Kidney epithelial cell (primary cell): Measurements from ENCODE around the gene TRIO. TPM values are rescaled to one million over a fixed set of nuclear protein-coding genes. Genes with fewer than 3 reads are reported as not detected.

Experiments used
- DNase-seq: peaks from one replicate; pipeline ENCODE4 v3.0.0-alpha.2; 2010; ENCODE audit warnings: low read depth
- H3K27me3 ChIP-seq: 2 replicates; pipeline ENCODE4 v1.6.0; 2011; ENCODE audit warnings: low read length; ENCODE audit not compliant: control insufficient read depth, insufficient read depth
- H3K36me3 ChIP-seq: 2 replicates; pipeline ENCODE4 v1.5.1; 2011; ENCODE audit warnings: low read length; ENCODE audit not compliant: control insufficient read depth, insufficient read depth
- H3K4me3 ChIP-seq: 2 replicates; pipeline ENCODE4 v1.5.1; 2011; ENCODE audit warnings: low read depth, mild to moderate bottlenecking, control low read depth, low read length
- total RNA-seq: library from RNA; depleted of rRNA; stranded (reverse); fragments of >200 nt; gene quantifications from 2 replicates; pipeline ENCODE4 v1.2.3, GENCODE V29; 2015
- TF ChIP-seq, protein P1 (sequence below): IDR thresholded peaks from 2 replicates; pipeline ENCODE4 v1.5.1; 2011; ENCODE audit warnings: mild to moderate bottlenecking, moderate library complexity, low read length, control low read depth, inconsistent platforms; ENCODE audit not compliant: insufficient read depth, poor library complexity, severe bottlenecking

TRIO gene
- total RNA-seq, 1 donor from 2014 or later: 174 TPM

DNA sequence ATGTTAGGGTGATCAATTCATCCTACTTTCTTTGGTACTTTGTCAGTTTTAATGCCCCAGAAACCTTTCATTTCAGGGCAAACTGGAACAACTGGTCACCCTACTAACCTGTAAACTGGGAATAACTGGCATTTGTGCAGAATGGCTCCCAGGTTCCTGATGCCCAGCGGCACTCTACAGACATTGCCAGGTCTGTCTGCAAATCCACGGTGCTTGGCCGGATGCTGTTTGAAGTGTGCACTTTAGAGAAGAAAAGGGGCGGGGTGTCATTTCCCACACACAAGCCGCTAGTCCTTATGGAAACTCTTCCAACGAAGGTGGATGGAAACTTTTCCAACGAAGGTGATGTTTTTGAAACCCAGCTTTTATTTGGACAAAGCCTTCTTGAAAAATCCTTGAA lies 388.5 kb downstream of the TRIO start:
- Histone ChIP-seq H3K36me3 (no peaks in the 10 kb centered on the region), H3K4me3 (no peak overlapping the region), H3K27me3 (no peaks in the 10 kb centered on the region)
- TF ChIP-seq, protein P1, sequence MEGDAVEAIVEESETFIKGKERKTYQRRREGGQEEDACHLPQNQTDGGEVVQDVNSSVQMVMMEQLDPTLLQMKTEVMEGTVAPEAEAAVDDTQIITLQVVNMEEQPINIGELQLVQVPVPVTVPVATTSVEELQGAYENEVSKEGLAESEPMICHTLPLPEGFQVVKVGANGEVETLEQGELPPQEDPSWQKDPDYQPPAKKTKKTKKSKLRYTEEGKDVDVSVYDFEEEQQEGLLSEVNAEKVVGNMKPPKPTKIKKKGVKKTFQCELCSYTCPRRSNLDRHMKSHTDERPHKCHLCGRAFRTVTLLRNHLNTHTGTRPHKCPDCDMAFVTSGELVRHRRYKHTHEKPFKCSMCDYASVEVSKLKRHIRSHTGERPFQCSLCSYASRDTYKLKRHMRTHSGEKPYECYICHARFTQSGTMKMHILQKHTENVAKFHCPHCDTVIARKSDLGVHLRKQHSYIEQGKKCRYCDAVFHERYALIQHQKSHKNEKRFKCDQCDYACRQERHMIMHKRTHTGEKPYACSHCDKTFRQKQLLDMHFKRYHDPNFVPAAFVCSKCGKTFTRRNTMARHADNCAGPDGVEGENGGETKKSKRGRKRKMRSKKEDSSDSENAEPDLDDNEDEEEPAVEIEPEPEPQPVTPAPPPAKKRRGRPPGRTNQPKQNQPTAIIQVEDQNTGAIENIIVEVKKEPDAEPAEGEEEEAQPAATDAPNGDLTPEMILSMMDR: no peak
- no peak for DNase-seq

DNA sequence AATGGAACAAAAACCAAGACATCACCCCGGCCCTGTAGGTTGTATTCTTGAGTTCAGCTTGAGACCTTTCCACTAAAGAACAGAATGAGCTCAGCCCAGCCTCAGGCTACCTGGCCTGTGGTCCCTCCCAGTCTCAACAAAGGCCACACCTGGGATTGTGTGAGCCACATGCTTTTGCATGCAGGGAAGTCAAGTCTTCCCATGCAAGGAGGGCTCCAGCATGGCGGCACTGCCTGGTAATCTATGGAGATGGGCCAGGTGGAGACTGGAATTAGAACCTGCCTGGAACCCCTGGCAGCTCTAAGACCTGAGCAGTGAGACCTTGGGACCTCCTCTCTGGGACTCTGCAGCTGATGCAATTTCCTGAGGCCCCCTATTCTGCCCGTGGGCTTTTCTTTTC lies 389.0 kb downstream of the TRIO start:
- H3K36me3 ChIP-seq: no peaks in the 10 kb centered on the region
- no peaks in the 10 kb centered on the region for H3K27me3 ChIP-seq
- TF ChIP-seq, protein P1: no peak
- DNase-seq: no peak
- H3K4me3 ChIP-seq: no peak overlapping the region

DNA sequence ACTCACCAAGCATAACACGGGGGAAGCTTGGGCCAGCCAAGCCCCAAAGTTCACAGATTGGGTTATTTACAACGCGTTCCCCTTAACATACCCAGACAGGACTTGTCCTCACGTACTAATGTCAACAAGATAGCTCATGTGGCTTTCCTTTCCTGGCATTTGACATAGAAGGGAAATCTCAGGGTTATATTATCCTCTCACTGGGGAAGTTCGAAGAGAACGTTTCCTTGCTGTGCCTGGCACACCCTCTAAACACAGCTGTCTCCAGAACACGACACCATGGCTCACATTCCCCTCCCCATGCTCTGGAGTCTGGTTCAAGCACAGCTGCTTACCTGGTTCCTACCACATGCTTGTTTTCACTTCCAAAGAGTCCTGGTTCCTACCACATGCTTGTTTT lies 391.6 kb downstream of the TRIO start:
- H3K36me3 ChIP-seq: no peaks in the 10 kb centered on the region
- no peak for DNase-seq
- no peaks in the 10 kb centered on the region for H3K27me3 ChIP-seq
- H3K4me3 ChIP-seq: no peak overlapping the region
- TF ChIP-seq, protein P1: no peak

DNA sequence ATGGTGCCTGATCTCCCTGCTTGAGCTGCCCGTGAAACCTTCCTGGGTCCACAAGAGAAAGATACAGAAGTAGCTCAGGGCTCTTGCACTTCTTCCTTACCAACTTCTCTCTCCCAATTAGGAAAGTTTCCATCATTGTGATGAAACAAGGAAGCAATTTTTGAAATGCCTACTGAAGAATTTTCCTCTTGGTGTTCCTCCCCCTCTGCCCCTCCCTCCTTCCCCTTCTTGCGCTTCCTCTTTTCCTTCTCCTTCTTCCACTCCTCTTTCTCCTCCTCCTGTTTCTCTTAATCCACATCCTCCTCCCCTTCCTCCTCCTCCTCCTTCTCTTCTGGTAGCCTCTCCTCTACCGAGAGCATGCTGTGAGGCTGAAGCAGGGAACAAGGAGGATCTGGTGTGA lies 402.2 kb downstream of the TRIO start:
- no peaks in the 10 kb centered on the region for H3K36me3 ChIP-seq

DNA sequence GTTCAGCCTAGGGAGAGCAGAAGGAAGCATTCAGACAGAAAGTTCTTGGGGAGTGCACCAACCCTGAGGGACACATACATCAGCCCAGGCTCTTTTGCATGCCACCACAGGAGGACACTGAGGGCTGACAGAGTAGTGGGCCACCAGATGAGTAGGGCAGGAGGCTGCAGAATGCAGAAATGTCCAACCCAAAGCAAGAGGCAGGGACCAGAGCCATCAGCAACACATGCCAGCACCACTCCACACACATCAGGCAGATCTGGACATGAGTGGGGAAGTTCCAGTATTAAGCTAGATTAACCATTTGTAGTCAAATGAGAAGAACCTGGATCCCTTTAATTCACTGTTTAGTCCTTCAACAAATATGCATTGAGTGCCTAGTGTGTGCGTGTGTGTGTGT lies 402.7 kb downstream of the TRIO start:
- peaks cover 9% of the 10 kb centered on the region for H3K27me3 ChIP-seq
- no peak for DNase-seq
- no peak overlapping the region for H3K4me3 ChIP-seq
- TF ChIP-seq, protein P1: no peak
- no peaks in the 10 kb centered on the region for H3K36me3 ChIP-seq

More for the DNA sequence above, 402.2 kb downstream of the TRIO start:
- TF ChIP-seq, protein P1: no peak
- Histone ChIP-seq H3K27me3 (peaks cover 9% of the 10 kb centered on the region), H3K4me3 (no peak overlapping the region)
- no peak for DNase-seq

DNA sequence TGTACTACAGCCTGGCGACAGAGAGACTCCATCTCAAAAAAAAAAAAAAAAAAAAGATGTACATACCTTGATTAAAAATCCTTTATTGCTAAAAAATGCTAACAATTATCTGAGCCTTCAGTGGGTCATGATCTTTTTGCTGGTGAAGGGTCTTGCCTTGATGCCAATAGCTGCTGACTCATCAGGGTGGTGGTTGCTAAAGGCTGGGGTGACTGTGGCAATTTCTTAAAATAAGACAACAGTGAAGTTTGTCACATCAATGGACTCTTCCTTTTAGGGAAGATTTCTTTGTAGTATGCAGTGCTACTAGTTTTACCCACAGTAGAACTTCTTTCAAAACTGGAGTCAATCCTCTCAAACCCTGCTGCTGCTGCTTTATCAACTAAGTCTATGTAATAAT lies 404.5 kb downstream of the TRIO start:
- peaks cover 6% of the 10 kb centered on the region for H3K27me3 ChIP-seq
- no peaks in the 10 kb centered on the region for H3K36me3 ChIP-seq
- H3K4me3 ChIP-seq: no peak overlapping the region
- no peak for DNase-seq
- TF ChIP-seq, protein P1: no peak
